Left ventricle myocardium inferior (tissue), 1 donor: ENCODE data around the gene DIO1. TPM values are rescaled to one million over a fixed set of nuclear protein-coding genes. Genes with fewer than 3 reads are reported as not detected.

Experiments used
- DNase-seq: peaks from one replicate; pipeline ENCODE4 v3.0.0-alpha.2; 2020
- H3K27ac ChIP-seq: fragments of 200-600 bp; replicated peaks from 2 replicates; pipeline ENCODE4 v1.8.0; 2021
- H3K27me3 ChIP-seq: fragments of 200-600 bp; 2 replicates; pipeline ENCODE4 v1.8.0; 2021; ENCODE audit warnings: low read depth
- H3K36me3 ChIP-seq: fragments of 200-600 bp; 2 replicates; pipeline ENCODE4 v1.8.0; 2021
- H3K4me1 ChIP-seq: fragments of 200-600 bp; 2 replicates; pipeline ENCODE4 v1.8.0; 2021
- H3K4me3 ChIP-seq: fragments of 200-600 bp; 2 replicates; pipeline ENCODE4 v1.8.0; 2021; ENCODE audit warnings: mild to moderate bottlenecking, moderate library complexity
- H3K9me3 ChIP-seq: fragments of 200-600 bp; replicated peaks from 2 replicates; pipeline ENCODE4 v1.8.0; 2021
- intact Hi-C: fragments of 100-400 bp; cut with micrococcal nuclease; formaldehyde crosslinking; loops from one replicate; pipeline ENCODE4 v1.11.0; 2022
- total RNA-seq: library from RNA; stranded (reverse); fragmentation: NEBNext Ultra II Directional; extraction: Animal tissue kit (Norgen Biotek cat#: 25700); gene quantifications from one replicate; pipeline ENCODE4 v1.2.1, GENCODE V29; 2021
- TF ChIP-seq, protein P1 (sequence below): fragments of 200-600 bp; IDR thresholded peaks from 2 replicates; pipeline ENCODE4 v1.8.0; 2021; ENCODE audit warnings: antibody characterized with exemption, mild to moderate bottlenecking, borderline replicate concordance
- donor health status: DM: no; HTN: yes; CAD: no; lungs with severe emphysema.

Gene DIO1
- total RNA-seq, 1 donor from 2014 or later, result not detected

DNA sequence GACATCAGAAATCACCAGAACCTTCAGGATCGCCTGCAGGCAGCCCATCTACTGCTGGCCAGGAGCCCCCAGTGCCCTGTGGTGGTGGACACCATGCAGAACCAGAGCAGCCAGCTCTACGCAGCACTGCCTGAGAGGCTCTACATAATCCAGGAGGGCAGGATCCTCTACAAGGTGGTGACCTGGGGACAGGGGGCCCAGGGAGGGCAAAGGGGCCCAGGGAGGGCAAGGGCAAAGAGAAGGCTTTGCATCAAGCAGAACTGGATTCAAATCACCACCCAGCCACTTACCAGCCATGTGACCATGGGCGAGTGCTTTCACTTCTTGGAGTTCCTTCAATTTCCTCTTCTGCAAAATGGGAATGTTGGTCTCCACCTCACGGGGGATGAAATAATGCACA, 12.1 kb downstream of the DIO1 start:
- TF ChIP-seq, protein P1, sequence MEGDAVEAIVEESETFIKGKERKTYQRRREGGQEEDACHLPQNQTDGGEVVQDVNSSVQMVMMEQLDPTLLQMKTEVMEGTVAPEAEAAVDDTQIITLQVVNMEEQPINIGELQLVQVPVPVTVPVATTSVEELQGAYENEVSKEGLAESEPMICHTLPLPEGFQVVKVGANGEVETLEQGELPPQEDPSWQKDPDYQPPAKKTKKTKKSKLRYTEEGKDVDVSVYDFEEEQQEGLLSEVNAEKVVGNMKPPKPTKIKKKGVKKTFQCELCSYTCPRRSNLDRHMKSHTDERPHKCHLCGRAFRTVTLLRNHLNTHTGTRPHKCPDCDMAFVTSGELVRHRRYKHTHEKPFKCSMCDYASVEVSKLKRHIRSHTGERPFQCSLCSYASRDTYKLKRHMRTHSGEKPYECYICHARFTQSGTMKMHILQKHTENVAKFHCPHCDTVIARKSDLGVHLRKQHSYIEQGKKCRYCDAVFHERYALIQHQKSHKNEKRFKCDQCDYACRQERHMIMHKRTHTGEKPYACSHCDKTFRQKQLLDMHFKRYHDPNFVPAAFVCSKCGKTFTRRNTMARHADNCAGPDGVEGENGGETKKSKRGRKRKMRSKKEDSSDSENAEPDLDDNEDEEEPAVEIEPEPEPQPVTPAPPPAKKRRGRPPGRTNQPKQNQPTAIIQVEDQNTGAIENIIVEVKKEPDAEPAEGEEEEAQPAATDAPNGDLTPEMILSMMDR, result no peak
- no peak overlapping the region for H3K4me3 ChIP-seq
- no peaks in the 10 kb centered on the region for H3K27me3 ChIP-seq
- no peaks in the 10 kb centered on the region for H3K4me1 ChIP-seq
- DNase-seq, result no peak
- no peaks in the 10 kb centered on the region for H3K9me3 ChIP-seq
- H3K36me3 ChIP-seq, result no peaks in the 10 kb centered on the region
- H3K27ac ChIP-seq, result no peak overlapping the region
- intact Hi-C loops, result no loop called here

DNA sequence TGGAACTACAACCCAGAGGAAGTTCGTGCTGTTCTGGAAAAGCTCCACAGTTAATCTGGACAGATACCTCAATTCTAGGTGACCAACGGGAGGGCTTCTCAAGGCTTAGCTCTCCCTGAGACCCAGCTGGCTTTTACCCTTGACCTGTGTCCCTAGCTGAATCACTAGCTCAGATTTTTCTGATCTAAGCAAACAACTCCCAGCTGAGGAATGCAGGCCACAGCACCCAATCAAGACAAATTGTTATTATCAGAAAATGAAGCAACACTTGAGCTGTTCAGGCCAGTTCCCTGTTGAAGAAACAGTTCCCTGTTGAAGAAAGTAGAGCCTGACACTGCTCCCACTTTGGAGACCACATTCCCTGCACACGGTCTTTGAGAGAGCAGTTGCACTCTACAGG, 16.0 kb downstream of the DIO1 start:
- H3K27me3 ChIP-seq, result no peaks in the 10 kb centered on the region
- intact Hi-C loops, result no loop called here
- no peaks in the 10 kb centered on the region for H3K4me1 ChIP-seq
- H3K9me3 ChIP-seq, result no peaks in the 10 kb centered on the region
- H3K36me3 ChIP-seq, result peaks cover 4% of the 10 kb centered on the region
- no peak overlapping the region for H3K27ac ChIP-seq
- no peak for DNase-seq
- TF ChIP-seq, protein P1, result no peak
- H3K4me3 ChIP-seq, result no peak overlapping the region

DNA sequence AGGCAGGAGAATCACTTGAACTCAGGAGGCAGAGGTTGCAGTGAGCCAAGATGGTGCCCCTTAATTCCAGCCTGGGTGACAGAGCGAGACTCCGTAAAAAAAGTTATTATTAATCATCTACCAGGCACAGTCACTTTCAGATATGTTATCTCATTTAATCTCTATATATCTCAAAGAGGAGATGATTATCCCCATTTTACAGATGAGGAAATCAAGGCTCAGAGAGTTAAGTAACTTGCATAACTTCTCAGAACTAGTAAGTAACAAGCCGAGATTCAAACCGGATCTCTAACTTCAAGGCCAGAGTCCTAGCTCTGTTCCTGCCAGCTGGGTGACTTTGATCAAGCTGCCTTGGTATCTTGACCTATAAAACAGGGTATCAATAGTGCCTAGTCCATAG, 17.5 kb downstream of the DIO1 start:
- Histone ChIP-seq H3K27ac (no peak overlapping the region), H3K36me3 (peaks cover 16% of the 10 kb centered on the region), H3K4me3 (no peak overlapping the region), H3K4me1 (no peaks in the 10 kb centered on the region), H3K27me3 (no peaks in the 10 kb centered on the region), H3K9me3 (no peaks in the 10 kb centered on the region)
- no peak for DNase-seq
- TF ChIP-seq, protein P1, result no peak
- intact Hi-C loops, result no loop called here

DNA sequence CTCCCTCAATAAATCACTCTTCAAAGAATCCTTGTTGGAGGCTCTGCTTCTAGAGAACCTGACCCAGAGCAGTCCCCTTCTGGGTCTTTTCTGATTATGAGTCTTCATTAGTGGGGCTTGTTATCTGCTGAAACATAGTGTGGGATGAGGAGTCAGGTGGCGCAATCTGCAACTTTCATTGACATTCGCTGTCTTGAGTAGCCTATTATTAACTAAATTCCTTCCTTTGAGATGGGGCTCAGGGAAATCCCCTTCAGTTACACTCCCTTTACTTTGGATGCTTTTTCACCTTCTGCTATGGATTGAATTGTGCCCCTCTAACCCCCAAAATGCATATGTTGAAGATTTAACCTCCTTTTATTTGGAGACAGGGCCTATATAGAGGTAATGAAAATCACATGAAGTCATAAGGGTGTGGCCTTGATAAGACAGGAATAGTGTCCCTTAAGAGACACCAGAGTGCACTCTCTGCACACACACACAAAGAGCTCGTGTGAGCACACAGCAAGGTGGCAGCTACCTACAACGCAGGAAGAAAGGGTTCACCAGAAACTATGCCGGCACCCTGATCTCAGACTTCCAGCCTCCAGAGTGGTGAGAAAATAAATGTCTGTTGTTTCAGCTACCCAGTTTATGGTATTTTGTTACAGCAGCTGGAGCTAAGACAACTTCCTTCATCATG, 19.5 kb downstream of the DIO1 start:
- Histone ChIP-seq H3K27me3 (no peaks in the 10 kb centered on the region), H3K36me3 (peaks cover 23% of the 10 kb centered on the region), H3K27ac (no peak overlapping the region), H3K9me3 (no peaks in the 10 kb centered on the region), H3K4me1 (no peaks in the 10 kb centered on the region), H3K4me3 (no peak overlapping the region)
- TF ChIP-seq, protein P1, result no peak
- no peak for DNase-seq
- intact Hi-C loops, result no loop called here

DNA sequence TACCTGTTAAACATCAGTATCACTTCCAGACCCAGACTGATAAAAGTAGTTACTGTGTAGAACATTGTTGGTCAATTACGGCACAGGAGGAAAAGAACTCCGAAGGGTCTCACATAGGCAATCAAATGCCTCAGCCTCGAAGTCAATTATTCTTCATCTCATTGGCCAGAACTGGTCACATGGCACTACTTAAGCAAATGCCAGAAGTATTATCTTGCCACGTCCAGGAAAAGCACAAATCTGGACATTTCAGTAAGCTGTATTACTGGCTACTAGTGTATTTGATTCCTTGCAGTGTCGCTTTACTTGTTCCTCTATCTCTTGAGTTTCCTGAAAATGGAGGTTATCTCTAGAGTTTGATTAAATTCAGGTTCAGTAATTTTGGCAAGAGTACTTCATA, 24.4 kb downstream of the DIO1 start:
- H3K36me3 ChIP-seq, result peaks cover 41% of the 10 kb centered on the region
- H3K27me3 ChIP-seq, result no peaks in the 10 kb centered on the region
- TF ChIP-seq, protein P1, result no peak
- no peak overlapping the region for H3K27ac ChIP-seq
- peaks cover 7% of the 10 kb centered on the region for H3K4me1 ChIP-seq
- no peaks in the 10 kb centered on the region for H3K9me3 ChIP-seq
- intact Hi-C loops, result no loop called here
- H3K4me3 ChIP-seq, result no peak overlapping the region
- DNase-seq, result no peak

DNA sequence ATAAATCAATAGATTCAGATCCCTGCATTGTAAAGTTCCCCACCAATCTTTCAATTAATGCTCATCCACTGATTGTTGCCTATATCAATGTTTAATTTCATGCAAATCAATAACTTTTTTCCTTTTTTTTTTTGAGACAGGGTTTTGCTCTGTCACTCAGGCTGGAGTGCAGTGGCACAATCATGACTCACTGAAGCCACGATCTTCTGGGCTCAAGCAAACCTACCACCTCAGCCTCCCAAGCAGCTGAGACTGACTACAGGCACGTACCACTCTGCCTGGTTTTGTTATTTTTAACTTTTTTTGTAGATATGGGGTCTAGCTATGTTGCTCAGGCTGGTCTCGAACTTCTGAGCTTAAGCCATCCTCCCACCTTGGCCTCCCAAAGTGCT, 25.7 kb downstream of the DIO1 start:
- H3K27ac ChIP-seq, result no peak overlapping the region
- H3K4me3 ChIP-seq, result no peak overlapping the region
- no peak for DNase-seq
- H3K27me3 ChIP-seq, result no peaks in the 10 kb centered on the region
- no peaks in the 10 kb centered on the region for H3K9me3 ChIP-seq
- peaks cover 47% of the 10 kb centered on the region for H3K36me3 ChIP-seq
- peaks cover 7% of the 10 kb centered on the region for H3K4me1 ChIP-seq
- intact Hi-C loops, result no loop called here
- TF ChIP-seq, protein P1, result no peak
